Rectal smooth muscle tissue (tissue), 1 donor: ENCODE data around the gene HDAC8.
"Not testable (repeated sequence)": the region's sequence is repeated elsewhere in the genome, so short reads cannot be mapped to it uniquely, and the experiment has no call there.

ENCODE experiments used
- H3K27ac ChIP-seq: one replicate; pipeline ENCODE4 v1.7.0; 2013; ENCODE audit warnings: low read depth, low read length, inconsistent platforms
- H3K27me3 ChIP-seq: one replicate; pipeline ENCODE4 v1.7.0; 2013; ENCODE audit warnings: low read length; ENCODE audit not compliant: control insufficient read depth, insufficient read depth
- H3K36me3 ChIP-seq: one replicate; pipeline ENCODE4 v1.7.0; 2013; ENCODE audit warnings: low read length; ENCODE audit not compliant: control insufficient read depth, insufficient read depth
- H3K4me1 ChIP-seq: one replicate; pipeline ENCODE4 v1.7.0; 2013; ENCODE audit warnings: low read length; ENCODE audit not compliant: control insufficient read depth, insufficient read depth
- H3K4me3 ChIP-seq: one replicate; pipeline ENCODE4 v1.7.0; 2013; ENCODE audit warnings: low read length
- H3K9ac ChIP-seq: one replicate; pipeline ENCODE4 v1.7.0; 2013; ENCODE audit warnings: low read length

Gene HDAC8

DNA sequence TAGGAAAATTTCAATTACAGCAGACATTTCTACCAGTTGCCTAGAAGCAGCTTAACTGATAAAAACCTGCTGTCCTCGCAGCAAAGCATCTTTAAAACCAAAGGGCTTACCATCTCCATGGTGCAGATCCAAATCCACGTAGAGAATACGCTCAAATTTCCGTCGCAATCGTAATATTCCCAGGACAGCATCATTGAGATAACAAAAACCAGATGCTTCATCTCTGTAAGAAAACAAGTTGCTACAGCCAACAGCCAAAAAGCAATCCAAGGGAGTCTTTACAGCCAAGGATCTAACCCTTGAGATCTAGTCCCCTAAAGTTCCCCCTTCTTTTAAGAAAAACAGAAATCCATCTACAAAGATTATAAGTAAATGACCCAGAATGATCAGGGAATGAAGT, 77.6 kb downstream of the HDAC8 start:
- Histone ChIP-seq H3K4me1 (no peaks in the 10 kb centered on the region), H3K9ac (no peak overlapping the region), H3K4me3 (no peak overlapping the region), H3K27me3 (peaks cover 3% of the 10 kb centered on the region), H3K36me3 (no peaks in the 10 kb centered on the region), H3K27ac (no peak overlapping the region)

DNA sequence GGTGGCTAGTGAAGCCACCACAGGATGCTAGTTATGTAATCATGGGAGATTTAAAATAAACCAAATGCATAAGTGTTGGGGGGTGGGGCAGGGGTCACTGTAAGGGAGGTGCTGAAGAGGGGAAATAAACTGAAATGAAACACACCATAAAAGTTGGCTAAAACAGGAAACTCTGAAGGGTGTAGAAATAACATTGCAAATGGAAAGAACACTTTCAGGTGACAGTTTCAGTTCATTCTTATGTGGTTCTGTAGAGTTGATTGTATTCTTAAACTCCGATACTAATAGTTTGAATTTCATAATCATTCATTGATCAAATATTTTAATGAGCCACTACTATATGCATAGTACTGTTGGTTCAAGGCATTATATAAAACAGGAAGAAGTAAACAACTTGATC, 80.1 kb downstream of the HDAC8 start:
- peaks cover 3% of the 10 kb centered on the region for H3K27me3 ChIP-seq
- no peak overlapping the region for H3K27ac ChIP-seq
- no peak overlapping the region for H3K4me3 ChIP-seq
- no peaks in the 10 kb centered on the region for H3K36me3 ChIP-seq
- H3K9ac ChIP-seq: no peak overlapping the region
- no peaks in the 10 kb centered on the region for H3K4me1 ChIP-seq

DNA sequence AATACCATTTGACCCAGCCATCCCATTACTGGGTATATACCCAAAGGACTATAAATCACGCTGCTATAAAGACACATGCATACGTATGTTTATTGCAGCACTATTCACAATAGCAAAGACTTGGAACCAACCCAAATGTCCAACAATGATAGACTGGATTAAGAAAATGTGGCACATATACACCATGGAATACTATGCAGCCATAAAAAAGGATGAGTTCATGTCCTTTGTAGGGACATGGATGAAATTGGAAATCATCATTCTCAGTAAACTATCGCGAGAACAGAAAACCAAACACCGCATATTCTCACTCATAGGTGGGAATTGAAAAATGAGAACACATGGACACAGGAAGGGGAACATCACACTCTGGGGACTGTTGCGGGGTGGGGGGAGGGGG, 82.4 kb downstream of the HDAC8 start:
- H3K36me3 ChIP-seq, H3K27me3 ChIP-seq, H3K27ac ChIP-seq, H3K4me3 ChIP-seq, H3K9ac ChIP-seq, H3K4me1 ChIP-seq: not testable (repeated sequence)

DNA sequence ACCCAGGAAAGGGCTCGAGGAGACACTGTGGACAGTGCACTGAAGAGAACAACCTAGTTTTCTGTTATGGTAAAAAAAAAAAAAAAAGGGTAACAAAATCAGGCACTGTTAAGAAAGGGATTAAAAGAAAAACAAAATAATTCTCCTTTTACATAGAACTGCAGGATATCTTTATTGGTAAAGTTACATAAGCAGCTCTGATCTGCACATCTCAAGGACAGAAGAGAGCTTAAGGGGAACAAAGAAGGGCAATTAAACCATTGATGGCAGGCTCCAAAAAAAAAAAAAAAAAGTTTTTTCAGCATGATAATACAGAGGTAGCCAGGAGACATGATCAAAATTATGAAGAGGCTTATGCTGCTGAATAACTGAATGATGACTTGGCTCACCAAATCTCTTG, 85.0 kb downstream of the HDAC8 start:
- Histone ChIP-seq H3K4me3 (no peak overlapping the region), H3K27me3 (no peaks in the 10 kb centered on the region), H3K27ac (no peak overlapping the region), H3K36me3 (no peaks in the 10 kb centered on the region), H3K9ac (no peak overlapping the region), H3K4me1 (no peaks in the 10 kb centered on the region)

DNA sequence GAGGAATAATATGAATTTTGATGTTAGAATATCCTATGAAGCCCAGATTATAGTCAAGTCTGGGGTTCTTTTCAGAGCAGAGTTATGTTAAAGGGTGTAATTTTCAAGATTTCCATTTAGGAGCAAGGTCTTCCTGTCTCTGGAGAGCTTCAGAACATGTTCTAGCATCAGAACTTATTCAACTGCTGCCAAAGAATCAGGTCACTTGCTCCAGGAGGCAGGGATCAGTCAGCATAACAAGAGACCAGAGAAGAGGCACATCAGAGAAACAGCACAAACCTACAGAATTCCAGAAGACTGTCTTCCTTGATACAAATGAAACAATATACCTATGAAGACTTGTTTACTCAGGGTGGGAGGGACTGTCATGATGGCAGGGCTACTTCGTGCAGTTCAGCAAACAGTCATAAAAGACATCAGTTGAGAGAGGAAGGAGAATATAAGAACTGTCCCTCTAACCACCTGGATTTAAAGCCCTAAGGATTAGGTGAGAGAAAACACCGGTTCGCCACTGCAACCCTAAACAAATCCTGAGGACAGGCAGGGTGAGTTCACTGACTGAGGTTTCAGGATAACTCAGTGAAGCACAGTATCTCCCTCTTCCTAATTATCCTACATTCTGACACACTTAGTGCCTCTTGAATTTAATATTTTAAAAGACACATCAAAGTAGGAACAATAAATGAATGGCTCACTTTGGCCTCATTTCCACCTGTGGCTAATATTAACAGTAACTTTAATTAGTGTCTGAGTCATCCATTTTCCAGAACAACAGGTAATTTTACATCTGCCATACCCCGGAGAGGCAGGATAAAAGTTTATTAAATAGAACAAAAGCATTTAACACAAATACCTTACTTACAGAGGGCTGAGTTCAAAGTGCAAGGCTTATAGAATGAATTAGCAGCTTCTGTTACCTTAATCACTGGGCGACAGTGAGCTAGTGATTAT, 93.0 kb downstream of the HDAC8 start:
- H3K4me3 ChIP-seq: no peak overlapping the region
- H3K9ac ChIP-seq: no peak overlapping the region
- no peaks in the 10 kb centered on the region for H3K27me3 ChIP-seq
- no peak overlapping the region for H3K27ac ChIP-seq
- H3K4me1 ChIP-seq: no peaks in the 10 kb centered on the region
- no peaks in the 10 kb centered on the region for H3K36me3 ChIP-seq

DNA sequence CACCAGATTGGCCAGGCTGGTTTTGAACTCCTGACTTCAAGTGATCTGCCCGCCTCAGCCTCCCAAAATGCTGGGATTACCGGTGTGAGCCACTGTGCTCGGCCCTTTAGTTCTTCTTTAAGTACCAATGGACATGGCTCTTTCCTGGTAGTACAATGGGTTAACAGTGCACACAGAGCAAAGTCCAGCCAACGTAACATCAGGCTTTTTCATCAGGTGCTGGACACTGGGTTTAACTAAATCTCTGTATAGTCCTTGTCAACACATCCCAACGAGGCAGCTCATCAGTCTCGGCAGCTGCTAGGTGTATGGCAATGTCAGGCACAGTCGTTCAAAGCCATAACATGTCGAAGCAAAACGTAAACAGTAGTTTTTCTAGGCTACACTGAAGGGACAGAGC, 93.8 kb downstream of the HDAC8 start:
- Histone ChIP-seq H3K4me3 (no peak overlapping the region), H3K27ac (no peak overlapping the region), H3K36me3 (no peaks in the 10 kb centered on the region), H3K27me3 (no peaks in the 10 kb centered on the region), H3K9ac (no peak overlapping the region), H3K4me1 (no peaks in the 10 kb centered on the region)

DNA sequence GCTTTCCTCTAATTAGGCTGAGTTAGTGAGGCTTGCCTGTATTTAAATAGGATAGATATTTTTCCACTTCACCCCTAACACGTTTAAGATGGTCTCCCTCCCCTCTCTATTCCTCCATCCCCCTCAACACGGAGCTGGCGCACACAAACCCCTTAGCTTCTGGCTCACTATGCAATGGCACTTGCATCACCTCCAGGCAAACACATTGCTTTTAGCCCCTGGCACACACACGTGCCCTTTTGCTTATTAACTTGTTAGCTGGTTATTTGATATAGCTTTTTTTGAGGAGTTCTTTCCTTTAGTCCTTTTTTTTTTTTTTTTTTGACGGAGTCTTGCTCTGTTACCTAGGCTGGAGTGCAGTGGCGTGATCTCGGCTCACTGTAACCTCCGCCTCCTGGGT, 94.3 kb downstream of the HDAC8 start:
- Histone ChIP-seq H3K36me3 (no peaks in the 10 kb centered on the region), H3K27ac (no peak overlapping the region), H3K4me1 (no peaks in the 10 kb centered on the region), H3K4me3 (no peak overlapping the region), H3K27me3 (no peaks in the 10 kb centered on the region), H3K9ac (no peak overlapping the region)

DNA sequence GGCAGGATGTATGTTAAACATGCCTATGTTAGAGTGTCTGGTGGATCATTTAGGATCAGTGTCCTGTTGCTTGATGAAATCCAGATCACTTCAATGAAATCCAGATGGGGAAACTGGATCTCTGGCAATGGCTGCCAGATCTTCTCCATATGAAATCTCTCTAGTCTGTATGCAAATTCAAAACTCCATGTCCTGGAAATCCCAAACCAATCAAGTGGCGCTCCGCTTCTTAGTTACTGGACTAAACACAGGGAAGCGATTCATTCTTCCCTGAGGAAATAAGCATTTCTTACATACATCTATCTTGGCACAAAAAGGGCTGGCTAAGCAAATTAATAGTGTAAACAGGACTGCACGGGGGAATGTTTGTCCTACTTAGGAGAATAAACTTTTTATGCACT, 94.9 kb downstream of the HDAC8 start:
- Histone ChIP-seq H3K27ac (no peak overlapping the region), H3K27me3 (no peaks in the 10 kb centered on the region), H3K4me3 (no peak overlapping the region), H3K9ac (no peak overlapping the region), H3K36me3 (no peaks in the 10 kb centered on the region), H3K4me1 (no peaks in the 10 kb centered on the region)

DNA sequence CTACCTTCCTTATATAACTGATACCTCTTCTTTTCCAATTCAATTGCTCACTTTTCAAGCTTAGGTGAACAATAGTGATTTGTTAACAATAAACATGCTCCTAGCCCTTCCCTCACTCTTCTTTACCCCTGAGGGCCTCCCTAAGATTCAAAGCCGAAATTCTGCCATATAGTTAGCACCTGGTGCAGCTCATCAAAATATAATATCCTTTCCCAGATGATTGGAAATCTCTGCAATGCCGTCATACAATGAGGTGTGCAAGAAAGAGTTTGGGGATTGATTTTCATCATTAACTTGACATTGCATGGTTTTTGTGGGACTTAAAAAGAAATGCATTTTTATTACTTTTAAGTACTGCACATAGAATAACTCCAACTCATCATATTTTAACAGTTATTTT, 95.3 kb downstream of the HDAC8 start:
- Histone ChIP-seq H3K27me3 (no peaks in the 10 kb centered on the region), H3K36me3 (no peaks in the 10 kb centered on the region), H3K9ac (no peak overlapping the region), H3K4me3 (no peak overlapping the region), H3K4me1 (no peaks in the 10 kb centered on the region), H3K27ac (no peak overlapping the region)

DNA sequence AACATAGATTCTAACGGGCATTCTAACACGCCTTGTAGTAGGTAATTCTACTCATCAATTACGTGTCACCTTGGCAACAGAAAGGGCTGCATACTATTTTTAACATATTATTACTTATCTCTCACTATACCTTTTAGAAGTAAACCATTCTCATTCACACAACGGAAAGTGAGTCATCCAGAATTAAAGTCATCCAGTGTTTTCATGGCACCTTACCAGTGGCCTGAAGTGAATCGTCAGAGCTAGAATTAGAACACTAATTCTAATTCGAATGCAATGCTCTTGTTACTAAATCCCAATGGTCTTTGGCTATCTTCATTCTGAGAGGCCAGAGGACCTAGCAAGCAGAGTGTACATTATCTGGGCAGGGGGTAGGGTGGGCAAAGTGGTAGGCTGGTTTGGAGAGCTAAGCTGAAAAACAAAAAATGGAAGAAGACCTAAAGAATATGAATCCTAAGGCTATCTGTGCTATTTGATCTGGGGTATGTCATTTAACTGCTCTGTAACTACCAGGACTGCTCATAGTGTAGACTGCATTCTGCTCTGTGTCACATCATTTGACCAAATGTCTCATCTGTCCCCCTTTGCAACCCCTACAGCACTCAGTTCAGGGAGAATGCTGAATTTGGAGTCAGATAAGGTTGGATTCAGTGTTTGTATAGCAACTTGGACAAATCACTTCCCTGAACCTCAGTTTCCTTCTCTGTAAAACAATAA, 96.5 kb downstream of the HDAC8 start:
- no peaks in the 10 kb centered on the region for H3K4me1 ChIP-seq
- no peak overlapping the region for H3K9ac ChIP-seq
- H3K27me3 ChIP-seq: no peaks in the 10 kb centered on the region
- H3K4me3 ChIP-seq: no peak overlapping the region
- no peaks in the 10 kb centered on the region for H3K36me3 ChIP-seq
- no peak overlapping the region for H3K27ac ChIP-seq

DNA sequence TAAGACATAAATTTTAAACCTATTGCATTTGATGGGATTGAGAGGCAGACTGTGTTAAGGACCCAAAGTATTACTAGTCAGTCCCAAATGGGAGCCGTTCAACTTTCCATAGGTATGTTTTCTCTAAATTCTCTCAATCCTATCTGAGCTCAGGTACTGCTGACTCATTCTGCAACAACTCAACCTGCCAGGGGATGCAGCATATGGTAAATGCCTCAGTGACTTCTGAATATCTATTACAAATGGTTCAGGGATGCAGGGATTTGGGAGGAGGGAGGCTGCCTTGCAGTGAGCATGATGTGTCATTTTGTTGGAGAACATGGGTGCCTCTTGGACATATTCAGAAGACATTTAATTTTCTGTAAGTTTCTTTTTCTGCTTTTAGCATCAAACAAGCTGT, 97.3 kb downstream of the HDAC8 start:
- no peaks in the 10 kb centered on the region for H3K4me1 ChIP-seq
- no peak overlapping the region for H3K9ac ChIP-seq
- no peaks in the 10 kb centered on the region for H3K27me3 ChIP-seq
- no peak overlapping the region for H3K4me3 ChIP-seq
- H3K36me3 ChIP-seq: no peaks in the 10 kb centered on the region
- H3K27ac ChIP-seq: no peak overlapping the region

DNA sequence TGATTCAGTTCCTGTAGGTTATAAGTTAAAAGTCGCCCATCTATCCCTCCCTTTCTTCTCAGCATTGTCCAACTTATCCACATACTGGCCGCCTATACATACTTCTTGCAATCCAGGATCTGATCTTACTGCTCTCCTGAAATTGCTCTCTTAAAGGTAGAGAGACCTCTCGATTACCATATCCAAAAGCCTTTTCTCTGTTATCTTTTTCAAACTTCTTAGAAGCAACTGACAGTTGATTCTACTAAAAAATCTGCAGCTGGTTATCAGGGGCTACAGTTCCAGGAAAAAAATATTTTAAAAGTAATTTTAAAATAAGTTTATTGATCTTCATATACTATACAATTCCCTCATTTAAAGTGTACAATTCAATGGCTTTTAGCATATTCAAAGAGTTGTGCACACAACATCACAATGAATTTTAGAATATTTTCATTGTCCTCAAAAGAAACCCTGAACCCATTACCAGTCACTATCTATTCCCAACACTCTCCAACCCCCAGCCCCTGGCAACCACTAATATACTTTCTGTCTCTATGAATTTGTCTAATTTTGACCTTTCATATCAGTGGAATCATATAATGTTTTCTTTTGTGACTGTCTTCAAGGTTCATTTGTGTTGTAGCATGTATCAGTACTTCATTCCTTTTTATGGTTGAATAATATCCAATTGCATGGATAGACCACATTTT, 102.0 kb downstream of the HDAC8 start:
- Histone ChIP-seq H3K27ac (no peak overlapping the region), H3K9ac (no peak overlapping the region), H3K4me1 (no peaks in the 10 kb centered on the region), H3K4me3 (no peak overlapping the region), H3K36me3 (no peaks in the 10 kb centered on the region), H3K27me3 (no peaks in the 10 kb centered on the region)
